ENCODE data around the gene TICAM2. TPM values are rescaled to one million over a fixed set of nuclear protein-coding genes. Genes with fewer than 3 reads are reported as not detected.

The TICAM2 gene
- total and polyA plus RNA-seq, 10 of the 15 experiments (the other 5 are each of a cell fraction or from before 2014, with no cell fraction given) = 0.14 to 7.0 (median 2.9) TPM

GRCh38 chr5:115629903-115630302 lies 27.6 kb upstream of the TICAM2 start (continued):
- TF ChIP-seq E4F1 (IDR thresholded peaks at IDR 0.05; ENCODE audit: borderline replicate concordance, partially characterized antibody) (no peak), STAT1 (conservative IDR thresholded peaks at IDR 0.05) (no peak), CREM (IDR thresholded peaks at IDR 0.05; ENCODE audit: low read depth) (no peak)

- in situ Hi-C loops (cut with MboI) (no loop called here), intact Hi-C loops (cut with micrococcal nuclease; ENCODE audit: unreplicated experiment) (no loop called here)
- no peak overlapping the region for H2AFZ ChIP-seq (ENCODE audit: control insufficient read depth, low read depth, low read length)
- FAIRE-seq (no peak), DNase-seq (ENCODE audit: low read depth, low spot score) (no peak), ATAC-seq (no peak)
- ChIA-PET SMC1A (ENCODE audit: uncharacterized antibody, unreplicated experiment) (no interaction called here), RAD21 (ENCODE audit: unreplicated experiment) (interaction anchor here (0.7 kb wide), 1 partner anchor 10 kb away, joined by 3 read pairs; no protein-coding TSS in a partner anchor), POLR2A (no interaction called here), CTCF (interaction anchor here (0.6 to 1.1 kb wide), 2 partner anchors 11 to 45 kb away, joined by 3 read pairs; no protein-coding TSS in a partner anchor)
- BruUV-seq (replicated peaks) = no TSS peak
- H3K9ac ChIP-seq (ENCODE audit: control insufficient read depth, insufficient read depth, low read length) = no peak overlapping the region
- peaks cover 0 to 6% of the 10 kb centered on the region in 2 experiments; a peak in 1 of 4 replicates for H3K36me3 ChIP-seq (ENCODE audit: control insufficient read depth in 2 of 2, insufficient read depth in 2 of 2, low read length in 1 of 2)
- H3K4me1 ChIP-seq (ENCODE audit: control insufficient read depth, insufficient read depth, low read length) = peaks cover 5% of the 10 kb centered on the region; the same call in 1 of the 2 replicates
- no peak overlapping the region for H3K4me2 ChIP-seq (ENCODE audit: control insufficient read depth, insufficient read depth)
- H3K27me3 ChIP-seq (replicated peaks in 1 of 2; ENCODE audit: control insufficient read depth in 2 of 2, insufficient read depth in 2 of 2, low read length in 1 of 2) = no peaks in the 10 kb centered on the region
- H3K79me2 ChIP-seq (ENCODE audit: control insufficient read depth, insufficient read depth, low read length) = peaks cover 41% of the 10 kb centered on the region
- no peak for TF ChIP-seq REST (IDR thresholded peaks at IDR 0.05; ENCODE audit: low read depth, low read length)
- TF ChIP-seq NR2C1 (IDR thresholded peaks at IDR 0.05) = no peak
- no peak for TF ChIP-seq MYB (IDR thresholded peaks at IDR 0.05; ENCODE audit: borderline replicate concordance, low read depth, low read length)
- TF ChIP-seq TAF1 (IDR thresholded peaks at IDR 0.05; ENCODE audit: borderline replicate concordance, low read depth, low read length) = no peak
- TF ChIP-seq RUNX3 (IDR thresholded peaks at IDR 0.05; ENCODE audit: low read length) = no peak
- no peak for TF ChIP-seq RAD21 (IDR thresholded peaks at IDR 0.05; ENCODE audit: insufficient read depth, low read depth, low read length)
- no peak for TF ChIP-seq BHLHE40 (IDR thresholded peaks at IDR 0.05; ENCODE audit: borderline replicate concordance in 1 of 2, low read depth in 2 of 2, low read length in 1 of 2)
- no peak for TF ChIP-seq CBFB (IDR thresholded peaks at IDR 0.05; ENCODE audit: low read depth)
- TF ChIP-seq ZNF24 (IDR thresholded peaks at IDR 0.05) = no peak
- no peak for TF ChIP-seq SPI1 (IDR thresholded peaks at IDR 0.05; ENCODE audit: borderline replicate concordance, insufficient read depth, low read depth, low read length)
- no peak for TF ChIP-seq HDAC2 (IDR thresholded peaks at IDR 0.05)
- H4K20me1 ChIP-seq (ENCODE audit: control insufficient read depth, insufficient read depth) = 0 out of 2 replicates have a peak, but pooled peaks cover under 1% of the 10 kb centered on the region
- no peak overlapping the region for H3K4me3 ChIP-seq
- 88% methylated on average over 5 of the region's 5 CpGs for WGBS (ENCODE audit: insufficient coverage, insufficient replicate concordance, low lambda C conversion rate, missing lambda C conversion rate)
- H3K27ac ChIP-seq (ENCODE audit: control insufficient read depth, insufficient read depth) = no peak overlapping the region
- H3K9me3 ChIP-seq (replicated peaks; ENCODE audit: control insufficient read depth, insufficient read depth, low read length) = no peaks in the 10 kb centered on the region
These were observed 25.1 kb upstream of the TICAM2 start for GRCh38 chr5:115627295-115627865.

Measured in GM12878 (cell line).